ENCODE data around the gene RFXANK. TPM values are rescaled to one million over a fixed set of nuclear protein-coding genes. Genes with fewer than 3 reads are reported as not detected.
"Not testable (repeated sequence)": the region's sequence is repeated elsewhere in the genome, so short reads cannot be mapped to it uniquely, and the experiment has no call there.

The RFXANK gene
- total RNA-seq, 1 donor from 2014 or later = 134 TPM

- no peak for TF ChIP-seq CTCF (IDR thresholded peaks at IDR 0.05; ENCODE audit: unreplicated experiment)
- Mint-ChIP-seq H3K27me3 (peaks cover 5% of the 10 kb centered on the region), H3K36me3 (ENCODE audit: insufficient read depth) (no peaks in the 10 kb centered on the region), H3K4me3 (ENCODE audit: low read depth) (no peak overlapping the region), H3K4me1 (ENCODE audit: low read depth) (no peaks in the 10 kb centered on the region), H3K9me3 (ENCODE audit: low read depth) (no peaks in the 10 kb centered on the region), H3K27ac (no peak overlapping the region)
- DNase-seq (ENCODE audit: low spot score, unreplicated experiment) = no peak
These were observed 44.7 kb upstream of the RFXANK start for GRCh38 chr19:19147344-19147743.

GRCh38 chr19:19148504-19148903, 43.6 kb upstream of the RFXANK start:
- H3K9me3 Mint-ChIP-seq (ENCODE audit: low read depth); H3K27me3 Mint-ChIP-seq; H3K36me3 Mint-ChIP-seq (ENCODE audit: insufficient read depth); H3K27ac Mint-ChIP-seq; H3K4me3 Mint-ChIP-seq (ENCODE audit: low read depth); H3K4me1 Mint-ChIP-seq (ENCODE audit: low read depth); DNase-seq (ENCODE audit: low spot score, unreplicated experiment): not testable (repeated sequence)

GRCh38 chr19:19149435-19149834, 42.6 kb upstream of the RFXANK start:
- Mint-ChIP-seq H3K4me1 (ENCODE audit: low read depth) (no peaks in the 10 kb centered on the region), H3K27me3 (no peaks in the 10 kb centered on the region), H3K36me3 (ENCODE audit: insufficient read depth) (no peaks in the 10 kb centered on the region), H3K9me3 (ENCODE audit: low read depth) (no peaks in the 10 kb centered on the region), H3K27ac (no peak overlapping the region), H3K4me3 (ENCODE audit: low read depth) (no peak overlapping the region)
- no peak for TF ChIP-seq CTCF (IDR thresholded peaks at IDR 0.05; ENCODE audit: unreplicated experiment)
- DNase-seq (ENCODE audit: low spot score, unreplicated experiment) = no peak

GRCh38 chr19:19151418-19151817, 40.6 kb upstream of the RFXANK start:
- Mint-ChIP-seq H3K9me3 (ENCODE audit: low read depth) (peaks cover 4% of the 10 kb centered on the region), H3K36me3 (ENCODE audit: insufficient read depth) (peaks cover 5% of the 10 kb centered on the region), H3K4me3 (ENCODE audit: low read depth) (no peak overlapping the region), H3K4me1 (ENCODE audit: low read depth) (no peaks in the 10 kb centered on the region), H3K27ac (no peak overlapping the region), H3K27me3 (no peaks in the 10 kb centered on the region)
- TF ChIP-seq CTCF (IDR thresholded peaks at IDR 0.05; ENCODE audit: unreplicated experiment) = no peak
- no peak for DNase-seq (ENCODE audit: low spot score, unreplicated experiment)

GRCh38 chr19:19152668-19153384, 39.2 kb upstream of the RFXANK start:
- no peaks in the 10 kb centered on the region for H3K4me1 Mint-ChIP-seq (ENCODE audit: low read depth)
- H3K27ac Mint-ChIP-seq = no peak overlapping the region
- no peak overlapping the region for H3K4me3 Mint-ChIP-seq (ENCODE audit: low read depth)
- no peaks in the 10 kb centered on the region for H3K27me3 Mint-ChIP-seq
- no peak for DNase-seq (ENCODE audit: low spot score, unreplicated experiment)
- peaks cover 5% of the 10 kb centered on the region for H3K36me3 Mint-ChIP-seq (ENCODE audit: insufficient read depth)
- TF ChIP-seq CTCF (IDR thresholded peaks at IDR 0.05; ENCODE audit: unreplicated experiment) = no peak
- peaks cover 4% of the 10 kb centered on the region for H3K9me3 Mint-ChIP-seq (ENCODE audit: low read depth)
